GM18873 (cell line): Measurements from ENCODE around the gene SELENOM.
"Not testable (repeated sequence)": the region's sequence is repeated elsewhere in the genome, so short reads cannot be mapped to it uniquely, and the experiment has no call there.

ENCODE experiments used
- ATAC-seq: cut with Tn5 transposase; IDR thresholded peaks from one replicate; pipeline ENCODE4 v1.9.1; 2021; ENCODE audit warnings: mild to moderate bottlenecking, moderate library complexity, moderate number of reproducible peaks; ENCODE audit not compliant: unreplicated experiment, low FRiP score

SELENOM gene

GRCh38 chr22:31134688-31135087 lies 27.3 kb upstream of the SELENOM start:
- no peak for ATAC-seq

- ATAC-seq: no peak
Observed at GRCh38 chr22:31133911-31134310, 26.5 kb upstream of the SELENOM start.

GRCh38 chr22:31130873-31131272 lies 23.5 kb upstream of the SELENOM start:
- ATAC-seq: no peak

- no peak for ATAC-seq
Observed at GRCh38 chr22:31128156-31128555, 20.8 kb upstream of the SELENOM start.

- ATAC-seq: no peak
Observed at GRCh38 chr22:31127181-31127772, 19.9 kb upstream of the SELENOM start.

- no peak for ATAC-seq
Observed at GRCh38 chr22:31126869-31127175, 19.5 kb upstream of the SELENOM start.

- ATAC-seq: no peak
Observed at GRCh38 chr22:31126128-31126868, 18.9 kb upstream of the SELENOM start.

GRCh38 chr22:31125521-31126117 lies 18.3 kb upstream of the SELENOM start:
- ATAC-seq: no peak

GRCh38 chr22:31124811-31125465 lies 17.6 kb upstream of the SELENOM start:
- no peak for ATAC-seq

GRCh38 chr22:31124290-31124689 lies 16.9 kb upstream of the SELENOM start:
- ATAC-seq: no peak

- ATAC-seq: no peak
Observed at GRCh38 chr22:31123292-31123602, 15.9 kb upstream of the SELENOM start.

- ATAC-seq: no peak
Observed at GRCh38 chr22:31122532-31123291, 15.3 kb upstream of the SELENOM start, which contains the start of gene INPP5J. TSS of gene INPP5J (plus strand) at chr22:31122966. CDS start at chr22:31123015, 49 bp downstream.

GRCh38 chr22:31122196-31122531 lies 14.8 kb upstream of the SELENOM start:
- ATAC-seq: no peak

GRCh38 chr22:31121403-31121802 lies 14.0 kb upstream of the SELENOM start:
- no peak for ATAC-seq

GRCh38 chr22:31120642-31121041 lies 13.3 kb upstream of the SELENOM start:
- no peak for ATAC-seq

GRCh38 chr22:31120230-31120629 lies 12.9 kb upstream of the SELENOM start:
- ATAC-seq: no peak

- no peak for ATAC-seq
Observed at GRCh38 chr22:31119026-31119717, 11.8 kb upstream of the SELENOM start.

GRCh38 chr22:31118046-31118820 lies 10.9 kb upstream of the SELENOM start:
- no peak for ATAC-seq

- not testable (repeated sequence) for ATAC-seq
Observed at GRCh38 chr22:31112547-31113091, 5.3 kb upstream of the SELENOM start.
